AML-193 (cell line): ENCODE measurements around the gene MYRIP.
"Not testable (repeated sequence)": the region's sequence is repeated elsewhere in the genome, so short reads cannot be mapped to it uniquely, and the experiment has no call there.

Experiments
- DNase-seq, 2 experiments: peaks; one replicate each; lab custom pipeline; 2025; lab: John Stamatoyannopoulos, UW

The MYRIP gene

DNA sequence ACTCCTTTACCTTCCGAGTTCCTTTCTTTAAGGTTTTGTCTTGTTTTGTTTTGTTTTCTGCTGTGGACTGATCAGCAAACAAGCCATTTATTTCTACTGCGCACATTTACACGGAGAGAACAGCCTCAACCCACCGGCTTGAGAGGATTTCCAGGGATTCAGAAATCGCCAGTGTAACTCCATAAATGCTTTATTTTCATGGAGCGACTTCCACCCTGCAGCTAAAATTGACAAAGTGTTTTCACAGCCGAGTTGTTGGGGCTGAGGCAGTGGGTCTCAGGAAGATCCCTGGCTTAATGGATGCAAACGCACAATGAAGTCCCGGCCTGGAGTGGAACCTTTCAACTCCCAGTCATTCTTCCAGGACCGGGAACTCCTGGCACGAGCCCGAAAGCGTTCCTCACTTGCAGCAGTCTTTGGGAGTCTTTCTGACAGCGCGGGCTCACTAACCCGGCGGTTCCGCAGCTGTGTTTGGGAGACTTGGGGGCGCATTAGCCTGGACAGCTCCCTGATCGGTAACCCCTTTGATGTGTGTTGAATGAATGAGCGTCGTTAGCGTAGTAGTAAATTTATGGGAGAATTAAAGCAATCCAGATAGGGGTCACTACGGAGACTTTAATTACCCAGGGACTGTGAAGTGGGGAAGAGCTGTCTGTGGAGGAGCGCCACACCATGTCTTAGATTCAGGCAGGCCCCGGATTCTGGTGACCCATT lies 785 bp upstream of the MYRIP start:
- DNase-seq, result no peak

DNA sequence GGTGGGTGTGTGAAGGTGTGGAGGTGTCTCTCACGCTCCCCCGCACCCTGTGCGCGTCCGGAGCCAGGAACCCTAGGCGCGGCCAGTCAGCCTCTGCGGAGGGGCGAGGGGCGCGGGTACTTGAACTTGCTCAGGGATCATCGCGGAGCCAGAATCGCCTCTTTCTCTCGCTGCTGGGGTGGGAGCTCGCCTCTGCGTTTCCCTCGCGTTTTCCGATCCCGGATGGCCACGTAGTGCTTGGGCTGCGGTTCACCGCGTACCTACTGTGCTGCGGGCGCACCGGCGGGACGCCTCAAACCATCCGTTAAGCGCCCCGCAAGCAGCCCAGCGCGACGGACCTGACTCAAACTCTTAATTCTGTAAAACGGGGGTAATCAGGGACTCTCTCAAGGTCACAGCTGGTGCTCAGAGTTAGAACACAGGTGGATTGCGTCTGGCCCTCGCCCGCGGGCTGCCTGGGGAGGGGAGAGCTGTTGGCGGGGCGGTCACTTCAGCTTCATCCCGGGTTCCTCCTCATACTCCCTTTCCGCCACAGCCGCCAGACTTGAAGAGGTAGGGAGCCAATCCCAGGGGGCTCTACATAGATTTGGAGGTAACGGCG lies 686 bp downstream of the MYRIP start:
- DNase-seq, result no peak

DNA sequence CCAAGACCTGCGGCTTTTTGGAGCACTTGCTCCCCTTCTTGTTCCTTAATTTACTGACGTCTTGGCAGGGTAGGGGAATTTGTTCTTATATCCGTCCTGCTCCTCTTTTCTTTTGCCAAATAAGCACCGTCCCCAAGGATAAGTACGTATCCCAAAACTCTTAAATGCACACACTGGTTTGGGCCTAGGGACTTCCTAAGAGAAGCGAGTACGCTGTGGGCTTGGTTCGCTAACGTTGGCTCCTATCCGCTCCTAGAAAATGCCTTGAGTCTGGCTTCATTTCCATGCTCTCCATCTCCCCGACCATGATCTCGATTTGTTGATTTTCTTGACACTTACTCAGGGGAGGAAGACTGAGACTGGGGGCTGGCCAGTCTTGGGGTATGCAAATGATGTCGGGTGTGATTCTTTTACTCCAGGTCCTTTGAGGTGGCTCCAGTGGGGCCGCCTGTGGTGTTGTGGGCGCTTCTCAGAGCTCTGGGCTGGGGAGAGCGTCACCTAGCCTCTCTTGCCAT lies 1.3 kb downstream of the MYRIP start:
- DNase-seq, result no peak

DNA sequence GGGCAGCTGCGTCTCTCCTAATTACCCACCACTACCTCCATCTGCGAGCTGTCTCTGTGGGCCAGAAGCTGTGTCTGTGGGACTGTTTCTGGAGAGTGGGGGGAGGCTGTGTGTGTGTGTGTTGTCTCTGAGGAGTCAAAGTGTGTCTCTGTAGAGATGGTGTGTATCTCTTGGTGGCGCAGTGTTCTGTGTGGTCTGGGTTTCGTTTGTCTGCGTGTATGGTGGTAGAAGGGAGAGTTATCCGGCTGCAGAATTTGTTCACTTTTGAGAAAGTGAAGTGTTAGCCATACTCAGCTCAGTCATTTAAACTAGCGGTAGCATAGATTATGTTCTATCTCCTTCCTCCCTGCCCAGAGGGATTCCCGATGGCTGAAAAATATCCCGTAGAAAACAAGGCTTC lies 2.2 kb downstream of the MYRIP start:
- DNase-seq, result no peak

DNA sequence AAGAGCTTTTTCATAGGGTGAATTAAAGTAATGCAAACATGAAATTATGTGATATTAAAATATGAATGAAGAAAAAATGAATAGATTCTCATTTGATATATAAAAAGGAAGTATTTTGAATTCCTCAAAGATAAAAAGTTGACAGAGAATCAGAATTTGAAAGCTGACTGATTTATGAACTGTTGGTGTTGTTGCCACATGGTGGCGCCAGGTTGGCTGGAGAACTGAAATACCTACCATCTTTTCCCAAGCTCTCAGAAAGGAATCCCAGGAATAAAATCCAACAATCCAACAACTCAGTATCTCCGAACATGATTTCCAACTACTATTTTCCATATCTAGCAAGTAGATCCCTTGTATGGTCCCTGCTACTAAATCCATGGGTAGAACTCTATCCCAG lies 3.1 kb downstream of the MYRIP start:
- no peak for DNase-seq

DNA sequence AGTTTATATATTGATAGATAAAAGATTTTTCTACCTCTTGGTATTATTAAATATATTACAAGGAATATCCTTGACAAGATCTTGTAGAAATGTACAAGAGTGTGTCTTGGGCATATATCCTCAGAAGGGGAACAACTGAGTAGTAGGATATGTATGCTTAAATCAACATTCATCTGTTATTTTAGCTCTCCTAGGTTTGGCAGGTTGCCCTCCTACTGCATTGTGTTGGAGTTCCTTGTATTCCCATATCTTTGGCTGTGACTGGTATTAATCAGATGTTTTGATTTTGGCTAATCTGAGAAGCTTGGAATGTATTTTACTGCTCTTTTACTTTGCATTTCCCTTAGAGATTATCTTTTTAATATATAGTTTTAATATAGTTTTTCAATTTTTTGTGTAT lies 4.6 kb downstream of the MYRIP start:
- DNase-seq, result no peak

DNA sequence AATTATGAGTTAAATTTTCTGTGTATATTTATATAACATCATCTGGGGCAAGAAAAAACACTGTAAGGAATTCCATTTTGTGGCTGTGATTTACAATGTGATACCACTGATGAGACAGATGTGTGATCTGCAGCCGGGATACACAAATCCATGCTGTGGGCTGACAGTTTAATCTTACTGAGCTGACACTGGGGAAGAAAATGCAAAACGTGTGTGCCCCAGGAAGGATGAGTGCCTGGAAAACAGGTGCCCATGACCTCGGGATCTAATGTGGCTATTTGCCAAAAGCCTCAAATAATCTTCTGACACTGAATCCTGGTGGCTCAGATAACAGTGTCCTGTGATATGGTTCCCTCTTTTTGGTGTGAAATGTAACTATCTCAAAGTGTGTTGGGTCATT lies 10.5 kb downstream of the MYRIP start:
- no peak for DNase-seq

DNA sequence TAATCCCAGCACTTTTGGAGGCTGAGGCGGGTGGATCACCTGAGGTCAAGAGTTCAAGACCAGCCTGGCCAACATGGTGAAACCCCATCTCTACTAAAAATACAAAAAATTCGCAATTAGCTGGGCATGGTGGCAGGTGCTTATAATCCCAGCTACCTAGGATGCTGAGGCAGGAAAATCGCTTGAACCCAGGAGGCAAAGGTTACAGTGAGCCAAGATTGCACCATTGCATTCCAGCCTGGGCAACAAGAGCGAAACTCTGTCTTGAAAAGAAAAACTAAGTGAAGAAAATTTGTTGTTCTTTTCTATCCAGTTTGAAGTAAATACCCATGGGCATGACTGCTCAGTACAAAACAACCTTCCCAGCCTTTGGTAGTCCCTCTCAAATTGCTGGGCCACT lies 24.4 kb downstream of the MYRIP start:
- not testable (repeated sequence) for DNase-seq

DNA sequence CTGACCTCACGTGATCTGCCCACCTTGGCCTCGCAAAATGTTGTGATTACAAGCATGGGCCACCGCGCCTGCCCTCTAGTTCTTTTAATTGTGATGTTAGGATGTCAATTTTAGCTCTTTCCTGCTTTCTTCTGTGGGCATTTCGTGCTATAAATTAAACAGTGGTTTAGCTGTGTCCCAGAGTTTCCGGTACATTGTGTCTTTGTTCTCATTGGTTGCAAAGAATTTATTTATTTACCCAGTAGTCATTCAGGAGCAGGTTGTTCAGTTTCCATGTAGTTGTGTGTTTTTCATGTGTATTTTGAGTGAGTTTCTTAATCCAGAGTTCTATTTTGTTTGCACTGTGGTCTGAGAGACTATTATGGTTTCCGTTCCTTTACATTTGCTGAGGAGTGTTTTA lies 30.1 kb downstream of the MYRIP start:
- no peak for DNase-seq

DNA sequence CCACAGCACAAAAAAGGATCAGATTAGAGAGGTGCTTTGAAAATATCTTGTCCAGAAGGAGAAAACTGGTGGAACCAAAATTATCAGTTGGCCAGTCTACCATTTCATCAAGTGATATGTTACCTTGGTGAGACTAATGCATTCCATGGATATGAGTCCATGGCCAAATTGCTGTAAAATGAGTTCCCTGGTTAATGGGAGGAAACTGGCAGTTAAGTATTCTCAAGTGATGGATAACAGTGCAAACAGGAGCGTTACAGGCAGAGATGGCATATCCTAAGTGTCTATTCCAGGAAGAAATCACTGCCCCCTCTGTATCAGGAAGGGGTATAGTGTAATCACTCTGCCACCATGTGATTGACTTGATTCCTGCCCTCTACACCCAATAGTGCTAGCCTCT lies 34.0 kb downstream of the MYRIP start:
- no peak for DNase-seq

DNA sequence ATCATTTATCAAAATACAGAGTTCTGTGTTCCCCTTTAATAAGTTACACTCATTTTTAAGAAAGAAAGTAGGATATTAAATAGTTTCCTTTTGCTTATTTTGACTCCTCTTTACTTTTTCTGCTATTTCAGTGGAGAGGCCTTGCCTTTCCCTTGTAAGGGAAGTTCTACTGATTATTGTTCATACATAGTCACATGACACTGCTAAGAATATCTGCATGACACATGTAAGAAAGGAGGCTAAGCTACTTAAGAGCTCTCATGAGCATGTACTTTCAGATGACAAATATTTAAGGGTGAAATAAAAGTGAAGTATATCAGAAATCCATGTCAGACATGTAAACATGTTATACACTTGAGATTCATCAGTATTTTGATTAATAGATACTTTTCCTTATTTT lies 39.0 kb downstream of the MYRIP start:
- DNase-seq, result no peak

DNA sequence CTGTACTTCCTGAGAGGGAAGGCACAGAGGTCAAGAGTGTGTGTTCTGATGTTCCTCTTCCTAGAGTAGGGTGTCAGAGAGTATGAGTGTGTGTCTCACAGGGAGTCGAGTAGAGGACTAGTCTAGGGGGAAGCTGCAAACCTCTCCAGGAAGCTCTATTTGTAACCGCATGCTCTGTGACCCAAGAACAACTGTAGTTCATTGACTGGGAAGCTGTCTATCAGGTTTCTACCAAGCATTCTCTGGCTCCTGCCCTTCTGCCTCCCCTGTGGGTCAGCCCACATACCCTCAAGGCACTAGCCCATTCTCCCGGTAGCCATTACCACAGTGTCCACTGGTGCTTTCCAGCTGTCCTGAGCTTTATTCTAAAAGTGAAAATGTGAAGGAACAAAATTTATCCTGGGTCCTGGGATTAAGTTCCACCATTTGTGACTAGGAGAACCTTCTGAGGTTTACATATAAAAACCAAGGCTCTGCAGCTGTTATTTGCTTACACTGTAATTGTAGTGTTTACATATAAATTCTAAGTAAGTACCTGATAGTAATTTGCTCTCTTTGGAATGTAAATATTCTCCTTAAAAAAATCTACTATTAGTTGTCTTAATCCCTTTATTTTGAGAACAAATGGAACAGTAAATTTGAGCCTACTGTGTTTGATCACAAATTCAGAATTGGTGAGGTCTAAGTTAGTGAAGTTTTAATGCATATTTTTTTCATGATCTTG lies 40.7 kb downstream of the MYRIP start:
- DNase-seq, result peak; percentile 94 to 96

DNA sequence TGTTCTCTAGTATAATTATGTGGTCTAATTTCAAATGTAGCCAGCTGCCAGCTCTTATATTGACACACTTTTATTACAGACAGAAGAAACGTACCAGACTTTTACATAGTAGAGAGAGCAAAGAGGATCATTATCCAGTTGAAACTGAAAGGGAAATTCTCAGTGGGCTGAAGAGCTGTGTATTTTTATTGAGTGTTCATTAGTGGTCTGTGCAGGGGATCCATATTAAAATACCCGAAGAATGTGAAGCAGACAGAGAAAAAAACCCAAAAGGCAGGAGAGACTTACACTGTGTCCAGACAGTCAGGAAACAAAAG lies 41.3 kb downstream of the MYRIP start:
- DNase-seq, result no peak

DNA sequence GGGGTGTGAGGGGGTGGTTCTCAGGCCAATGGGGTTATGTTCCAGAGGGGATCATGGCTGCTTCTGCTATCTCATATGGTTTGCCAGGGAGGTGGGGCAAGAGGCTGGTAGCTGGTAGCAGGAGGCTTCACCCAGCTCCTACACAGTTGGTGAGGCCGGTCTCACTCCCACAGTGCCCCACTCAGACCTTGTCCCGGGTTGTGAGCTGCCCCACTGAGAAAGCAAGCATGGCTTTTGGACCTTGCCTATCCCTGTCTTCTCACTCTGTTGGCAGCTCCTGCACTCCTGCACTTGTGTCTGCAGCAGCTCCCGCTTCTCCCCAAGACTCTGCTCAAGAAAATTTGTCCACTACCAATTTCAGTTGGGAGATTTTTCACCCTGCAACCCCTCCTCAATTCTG lies 46.1 kb downstream of the MYRIP start:
- no peak for DNase-seq

DNA sequence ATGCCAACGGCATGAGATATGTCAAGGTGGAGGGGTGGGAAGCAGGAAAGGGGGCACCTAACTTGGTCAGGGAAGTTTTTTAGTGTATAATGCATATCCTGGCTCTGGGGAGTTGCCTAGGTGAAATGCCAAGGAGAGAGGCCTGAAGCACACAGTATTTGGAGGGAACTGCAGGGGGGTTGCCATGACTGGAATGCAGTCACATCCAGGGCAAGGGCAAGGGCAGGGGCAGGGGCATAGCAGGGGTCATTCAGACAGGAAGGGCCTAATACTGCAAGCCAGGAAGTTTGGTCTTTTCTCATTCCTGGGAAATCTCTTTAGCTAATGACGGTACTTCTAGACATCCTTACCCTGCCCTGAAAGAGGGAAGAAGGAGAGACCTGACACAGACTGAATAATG lies 60.5 kb downstream of the MYRIP start:
- DNase-seq, result no peak

DNA sequence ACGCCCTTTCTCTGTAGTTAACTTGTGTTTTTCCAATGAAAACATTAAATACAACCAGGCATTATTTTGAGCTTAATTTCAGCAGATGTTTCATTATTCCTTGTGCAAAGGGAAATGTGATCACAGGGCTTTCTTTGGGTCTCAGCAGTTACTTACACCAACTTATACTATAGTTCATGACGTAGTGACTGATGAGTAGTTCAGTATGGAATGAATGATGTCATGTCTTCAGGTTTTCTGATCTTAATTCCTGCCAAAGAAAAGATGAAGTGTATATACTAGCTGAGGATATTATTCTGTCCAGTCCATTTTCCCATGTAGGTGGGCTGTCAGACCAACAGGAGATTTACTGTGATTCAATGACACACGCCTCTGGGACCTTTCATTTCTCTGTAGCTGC lies 61.3 kb downstream of the MYRIP start:
- DNase-seq, result no peak

DNA sequence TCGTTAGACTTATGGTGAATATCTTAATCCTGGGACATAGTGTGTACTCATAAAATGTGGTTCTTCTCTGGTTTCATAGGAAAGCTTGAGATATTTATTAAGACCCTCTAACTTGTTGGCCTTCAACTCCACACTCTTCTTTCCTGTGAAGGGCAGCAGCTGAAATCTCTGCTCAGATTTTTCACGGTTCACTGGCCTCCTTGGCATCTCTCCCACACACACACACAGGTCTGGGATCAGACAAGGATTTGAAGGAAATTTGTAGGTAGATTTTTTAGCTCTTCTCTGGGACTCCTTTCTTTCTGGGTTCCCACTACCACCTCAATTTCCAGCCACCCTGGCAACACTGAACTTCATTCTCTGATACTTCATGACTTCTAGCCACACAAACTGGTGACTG lies 70.2 kb downstream of the MYRIP start:
- no peak for DNase-seq

DNA sequence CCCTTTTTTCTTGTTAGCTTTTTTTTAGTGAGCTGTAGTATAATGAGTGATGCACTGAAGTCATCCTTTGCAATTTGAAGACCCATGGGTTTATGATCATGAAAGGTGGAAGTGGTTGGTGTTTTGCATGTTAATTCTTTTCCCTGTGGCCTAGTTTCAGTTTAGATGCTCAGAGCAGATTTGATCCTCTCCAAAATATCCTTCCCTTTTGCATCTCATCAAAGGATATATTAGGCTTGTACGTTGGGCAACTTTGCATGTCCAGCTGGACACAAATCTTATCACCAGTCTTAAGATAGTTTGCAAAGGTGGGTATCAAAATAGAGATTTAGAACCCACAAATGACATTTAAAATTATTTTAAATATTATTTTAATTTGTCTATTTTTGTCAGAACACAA lies 72.7 kb downstream of the MYRIP start:
- DNase-seq, result no peak

DNA sequence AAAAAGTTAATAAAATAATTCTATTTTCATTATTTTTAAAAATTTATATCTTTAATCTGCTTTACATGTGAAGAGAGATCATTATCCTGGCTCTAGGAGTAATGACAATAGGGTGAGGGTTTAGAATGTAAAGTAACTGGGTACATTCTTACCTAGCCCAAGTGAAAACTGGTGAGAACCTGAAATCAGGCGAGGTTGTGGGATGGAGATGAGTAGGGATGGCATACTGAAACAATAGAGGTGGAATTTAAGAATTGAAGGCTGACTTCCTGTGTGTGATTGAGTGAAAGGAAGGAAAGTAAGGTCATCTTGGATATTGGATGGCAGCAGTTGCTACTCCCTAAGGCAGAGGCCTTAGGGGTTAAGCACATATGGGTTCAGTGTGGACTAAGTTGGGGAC lies 82.7 kb downstream of the MYRIP start:
- DNase-seq, result no peak

DNA sequence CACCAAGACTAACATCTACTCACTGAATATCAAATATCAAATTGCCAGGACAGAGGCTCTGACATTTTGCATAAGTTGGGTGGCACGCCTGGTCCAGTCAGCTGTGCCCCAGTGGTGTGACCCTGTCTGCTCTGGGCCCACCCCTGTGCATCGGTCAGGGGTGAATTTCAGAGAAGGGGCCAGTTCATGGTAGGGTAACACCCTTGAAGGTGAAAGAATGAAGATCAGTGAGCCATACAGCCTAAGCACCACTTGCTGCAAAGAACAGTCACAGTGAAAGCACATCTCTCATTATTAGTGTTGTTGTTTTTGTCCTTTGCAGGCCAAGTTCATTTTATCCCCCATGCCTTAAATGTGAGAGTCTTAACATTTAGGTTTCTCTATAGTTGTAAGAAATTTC lies 86.8 kb downstream of the MYRIP start:
- no peak for DNase-seq

DNA sequence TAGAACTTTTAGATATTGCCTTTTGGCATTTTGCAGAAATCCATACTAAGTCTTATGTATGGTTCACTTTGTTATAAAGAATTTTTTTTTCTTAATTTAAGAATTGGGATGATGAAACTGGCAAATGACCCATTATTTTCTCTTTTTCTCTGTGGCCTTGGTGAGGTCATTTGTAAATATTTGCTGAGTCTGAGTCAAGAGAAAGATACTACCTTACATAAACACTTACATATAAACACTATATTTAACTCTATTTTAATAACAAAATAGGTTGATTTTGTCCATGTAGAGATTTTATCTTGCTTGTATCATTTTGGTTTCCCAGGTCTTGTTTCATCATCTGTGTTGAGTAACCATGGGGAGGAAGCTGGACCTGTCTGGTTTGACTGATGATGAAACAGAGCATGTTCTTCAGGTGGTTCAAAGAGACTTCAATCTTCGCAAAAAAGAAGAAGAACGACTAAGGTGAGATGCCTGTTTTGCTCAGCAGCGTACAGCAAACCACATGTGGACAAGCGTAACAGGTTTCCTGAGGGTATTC lies 91.1 kb downstream of the MYRIP start:
- DNase-seq, result no peak

DNA sequence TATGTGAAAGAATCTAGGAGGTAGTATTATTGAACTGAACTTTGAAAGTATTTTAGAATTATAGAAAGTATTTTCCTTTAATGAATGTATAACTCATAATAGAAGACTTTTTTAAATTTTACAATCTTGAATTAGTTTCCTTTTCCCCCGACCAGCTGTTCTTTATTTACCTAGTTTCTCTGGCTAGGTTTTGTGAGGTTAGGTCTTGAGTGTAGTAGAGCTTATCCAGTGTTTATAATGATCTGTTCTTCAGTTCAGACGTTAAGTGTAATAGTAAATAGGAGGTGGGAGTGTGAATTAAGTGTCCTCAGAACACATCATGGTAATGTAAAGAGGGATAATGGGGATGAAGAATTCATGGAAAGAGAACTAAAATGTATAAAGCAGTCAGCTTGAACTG lies 93.8 kb downstream of the MYRIP start:
- DNase-seq, result no peak

DNA sequence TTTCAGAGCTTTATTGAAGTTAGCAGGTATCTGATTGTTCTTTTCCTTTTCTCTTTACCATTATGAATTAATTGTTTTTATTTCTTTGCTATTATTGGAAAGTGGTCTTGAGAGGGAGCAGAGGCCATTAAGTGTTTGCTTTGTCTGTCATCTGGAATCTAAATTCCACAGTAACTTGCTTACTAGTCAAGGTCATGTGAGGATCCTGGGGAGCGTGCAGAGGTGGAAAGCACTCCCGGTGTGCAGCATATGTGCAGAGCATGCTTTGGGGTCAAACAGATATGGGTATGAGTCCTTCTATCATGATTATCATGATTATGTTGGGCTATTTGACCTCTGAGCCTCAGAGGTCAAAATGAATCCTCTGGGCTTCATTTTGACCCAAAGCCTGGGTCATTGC lies 96.4 kb downstream of the MYRIP start:
- DNase-seq, result no peak
